ENCODE measurements around the gene CREB1. TPM values are rescaled to one million over a fixed set of nuclear protein-coding genes. Genes with fewer than 3 reads are reported as not detected.

The CREB1 gene
- total and polyA plus RNA-seq, 10 of the 15 experiments (the other 5 are each of a cell fraction or from before 2014, with no cell fraction given): 13.4 to 76.9 (median 39.5) TPM

DNA sequence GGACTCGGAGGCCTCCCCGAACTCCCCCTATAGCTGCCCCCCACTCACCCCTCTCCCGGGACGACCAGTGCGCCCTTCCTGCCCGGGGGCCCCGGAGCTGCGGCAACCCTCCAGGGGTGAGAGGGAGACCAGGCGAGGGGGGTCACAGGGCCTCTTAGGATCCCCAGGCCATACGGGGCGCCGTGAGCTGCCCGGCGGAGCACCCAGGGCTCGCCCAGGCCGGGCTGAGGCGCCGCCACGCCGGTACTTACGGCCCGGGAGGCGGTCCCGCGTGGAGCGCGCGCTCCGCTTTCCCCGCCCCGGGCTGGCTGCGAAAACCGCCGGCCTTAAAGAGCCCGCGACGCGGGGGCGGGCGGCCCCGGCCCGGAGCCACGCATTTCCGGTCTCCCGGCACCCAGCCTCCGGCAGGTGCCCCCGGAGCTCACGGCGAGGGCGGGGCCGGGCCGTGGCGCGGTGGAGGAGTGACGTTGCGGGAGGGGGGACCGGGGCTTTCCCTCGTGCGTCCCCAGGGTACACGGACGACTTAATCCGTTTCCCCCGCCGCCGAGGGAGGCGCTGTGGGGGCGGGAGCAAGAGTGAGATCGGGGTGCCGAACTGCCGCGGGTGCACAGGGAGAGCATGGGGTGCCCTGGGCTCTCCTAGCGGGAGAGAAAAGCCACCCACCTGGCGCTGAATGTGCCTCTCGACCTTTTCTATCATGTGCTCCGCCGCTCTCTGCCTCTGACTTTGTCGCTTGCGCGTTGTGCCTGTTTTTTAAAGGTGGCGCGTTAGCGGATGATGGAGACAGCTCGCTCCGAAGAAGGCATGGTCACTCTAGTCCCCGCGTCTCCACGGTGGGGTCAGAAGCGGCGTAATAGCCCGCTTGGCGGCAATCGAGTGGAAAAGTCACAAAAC lies 95.5 kb downstream of the CREB1 start, which contains the start of gene METTL21A (continued):
- TF ChIP-seq, protein P1, sequence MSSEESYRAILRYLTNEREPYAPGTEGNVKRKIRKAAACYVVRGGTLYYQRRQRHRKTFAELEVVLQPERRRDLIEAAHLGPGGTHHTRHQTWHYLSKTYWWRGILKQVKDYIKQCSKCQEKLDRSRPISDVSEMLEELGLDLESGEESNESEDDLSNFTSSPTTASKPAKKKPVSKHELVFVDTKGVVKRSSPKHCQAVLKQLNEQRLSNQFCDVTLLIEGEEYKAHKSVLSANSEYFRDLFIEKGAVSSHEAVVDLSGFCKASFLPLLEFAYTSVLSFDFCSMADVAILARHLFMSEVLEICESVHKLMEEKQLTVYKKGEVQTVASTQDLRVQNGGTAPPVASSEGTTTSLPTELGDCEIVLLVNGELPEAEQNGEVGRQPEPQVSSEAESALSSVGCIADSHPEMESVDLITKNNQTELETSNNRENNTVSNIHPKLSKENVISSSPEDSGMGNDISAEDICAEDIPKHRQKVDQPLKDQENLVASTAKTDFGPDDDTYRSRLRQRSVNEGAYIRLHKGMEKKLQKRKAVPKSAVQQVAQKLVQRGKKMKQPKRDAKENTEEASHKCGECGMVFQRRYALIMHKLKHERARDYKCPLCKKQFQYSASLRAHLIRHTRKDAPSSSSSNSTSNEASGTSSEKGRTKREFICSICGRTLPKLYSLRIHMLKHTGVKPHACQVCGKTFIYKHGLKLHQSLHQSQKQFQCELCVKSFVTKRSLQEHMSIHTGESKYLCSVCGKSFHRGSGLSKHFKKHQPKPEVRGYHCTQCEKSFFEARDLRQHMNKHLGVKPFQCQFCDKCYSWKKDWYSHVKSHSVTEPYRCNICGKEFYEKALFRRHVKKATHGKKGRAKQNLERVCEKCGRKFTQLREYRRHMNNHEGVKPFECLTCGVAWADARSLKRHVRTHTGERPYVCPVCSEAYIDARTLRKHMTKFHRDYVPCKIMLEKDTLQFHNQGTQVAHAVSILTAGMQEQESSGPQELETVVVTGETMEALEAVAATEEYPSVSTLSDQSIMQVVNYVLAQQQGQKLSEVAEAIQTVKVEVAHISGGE (CRISPR knock-in tag; IDR thresholded peaks at IDR 0.05): no peak
- TF ChIP-seq, protein P2, sequence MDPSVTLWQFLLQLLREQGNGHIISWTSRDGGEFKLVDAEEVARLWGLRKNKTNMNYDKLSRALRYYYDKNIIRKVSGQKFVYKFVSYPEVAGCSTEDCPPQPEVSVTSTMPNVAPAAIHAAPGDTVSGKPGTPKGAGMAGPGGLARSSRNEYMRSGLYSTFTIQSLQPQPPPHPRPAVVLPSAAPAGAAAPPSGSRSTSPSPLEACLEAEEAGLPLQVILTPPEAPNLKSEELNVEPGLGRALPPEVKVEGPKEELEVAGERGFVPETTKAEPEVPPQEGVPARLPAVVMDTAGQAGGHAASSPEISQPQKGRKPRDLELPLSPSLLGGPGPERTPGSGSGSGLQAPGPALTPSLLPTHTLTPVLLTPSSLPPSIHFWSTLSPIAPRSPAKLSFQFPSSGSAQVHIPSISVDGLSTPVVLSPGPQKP (IDR thresholded peaks at IDR 0.05; ENCODE audit: low read depth, low read length): peak; percentile 66; the same call in 1 of the 2 replicates
- TF ChIP-seq, protein P3, sequence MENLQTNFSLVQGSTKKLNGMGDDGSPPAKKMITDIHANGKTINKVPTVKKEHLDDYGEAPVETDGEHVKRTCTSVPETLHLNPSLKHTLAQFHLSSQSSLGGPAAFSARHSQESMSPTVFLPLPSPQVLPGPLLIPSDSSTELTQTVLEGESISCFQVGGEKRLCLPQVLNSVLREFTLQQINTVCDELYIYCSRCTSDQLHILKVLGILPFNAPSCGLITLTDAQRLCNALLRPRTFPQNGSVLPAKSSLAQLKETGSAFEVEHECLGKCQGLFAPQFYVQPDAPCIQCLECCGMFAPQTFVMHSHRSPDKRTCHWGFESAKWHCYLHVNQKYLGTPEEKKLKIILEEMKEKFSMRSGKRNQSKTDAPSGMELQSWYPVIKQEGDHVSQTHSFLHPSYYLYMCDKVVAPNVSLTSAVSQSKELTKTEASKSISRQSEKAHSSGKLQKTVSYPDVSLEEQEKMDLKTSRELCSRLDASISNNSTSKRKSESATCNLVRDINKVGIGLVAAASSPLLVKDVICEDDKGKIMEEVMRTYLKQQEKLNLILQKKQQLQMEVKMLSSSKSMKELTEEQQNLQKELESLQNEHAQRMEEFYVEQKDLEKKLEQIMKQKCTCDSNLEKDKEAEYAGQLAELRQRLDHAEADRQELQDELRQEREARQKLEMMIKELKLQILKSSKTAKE (IDR thresholded peaks at IDR 0.05; ENCODE audit: low read depth, poor library complexity, severe bottlenecking): peak; percentile 47
- TF ChIP-seq NR2C2 (IDR thresholded peaks at IDR 0.05; ENCODE audit: borderline replicate concordance, control insufficient read depth, insufficient read length, low read depth): no peak
- 0 out of 2 replicates have a peak, but pooled peaks have one; percentile 20 for TF ChIP-seq CHD1 (IDR thresholded peaks at IDR 0.05; ENCODE audit: low read depth, low read length)
- TF ChIP-seq, protein P4, sequence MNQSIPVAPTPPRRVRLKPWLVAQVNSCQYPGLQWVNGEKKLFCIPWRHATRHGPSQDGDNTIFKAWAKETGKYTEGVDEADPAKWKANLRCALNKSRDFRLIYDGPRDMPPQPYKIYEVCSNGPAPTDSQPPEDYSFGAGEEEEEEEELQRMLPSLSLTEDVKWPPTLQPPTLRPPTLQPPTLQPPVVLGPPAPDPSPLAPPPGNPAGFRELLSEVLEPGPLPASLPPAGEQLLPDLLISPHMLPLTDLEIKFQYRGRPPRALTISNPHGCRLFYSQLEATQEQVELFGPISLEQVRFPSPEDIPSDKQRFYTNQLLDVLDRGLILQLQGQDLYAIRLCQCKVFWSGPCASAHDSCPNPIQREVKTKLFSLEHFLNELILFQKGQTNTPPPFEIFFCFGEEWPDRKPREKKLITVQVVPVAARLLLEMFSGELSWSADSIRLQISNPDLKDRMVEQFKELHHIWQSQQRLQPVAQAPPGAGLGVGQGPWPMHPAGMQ (IDR thresholded peaks at IDR 0.05; ENCODE audit: borderline replicate concordance): no peak
- TF ChIP-seq, protein P5, sequence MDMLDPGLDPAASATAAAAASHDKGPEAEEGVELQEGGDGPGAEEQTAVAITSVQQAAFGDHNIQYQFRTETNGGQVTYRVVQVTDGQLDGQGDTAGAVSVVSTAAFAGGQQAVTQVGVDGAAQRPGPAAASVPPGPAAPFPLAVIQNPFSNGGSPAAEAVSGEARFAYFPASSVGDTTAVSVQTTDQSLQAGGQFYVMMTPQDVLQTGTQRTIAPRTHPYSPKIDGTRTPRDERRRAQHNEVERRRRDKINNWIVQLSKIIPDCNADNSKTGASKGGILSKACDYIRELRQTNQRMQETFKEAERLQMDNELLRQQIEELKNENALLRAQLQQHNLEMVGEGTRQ (IDR thresholded peaks at IDR 0.05; ENCODE audit: borderline replicate concordance, low read depth, low read length): no peak
- TF ChIP-seq SRF (IDR thresholded peaks at IDR 0.05; ENCODE audit: low read depth in 2 of 2, low read length in 2 of 2): 0 out of 4 replicates have a peak, but pooled peaks of 1 of the 2 experiments have one; percentile 48
- no peak for TF ChIP-seq WRNIP1 (IDR thresholded peaks at IDR 0.05; ENCODE audit: borderline replicate concordance, low read depth, low read length)
- TF ChIP-seq RB1 (IDR thresholded peaks at IDR 0.05; ENCODE audit: borderline replicate concordance): peak; percentile 92; the same call in 1 of the 2 replicates
- TF ChIP-seq, protein P6, sequence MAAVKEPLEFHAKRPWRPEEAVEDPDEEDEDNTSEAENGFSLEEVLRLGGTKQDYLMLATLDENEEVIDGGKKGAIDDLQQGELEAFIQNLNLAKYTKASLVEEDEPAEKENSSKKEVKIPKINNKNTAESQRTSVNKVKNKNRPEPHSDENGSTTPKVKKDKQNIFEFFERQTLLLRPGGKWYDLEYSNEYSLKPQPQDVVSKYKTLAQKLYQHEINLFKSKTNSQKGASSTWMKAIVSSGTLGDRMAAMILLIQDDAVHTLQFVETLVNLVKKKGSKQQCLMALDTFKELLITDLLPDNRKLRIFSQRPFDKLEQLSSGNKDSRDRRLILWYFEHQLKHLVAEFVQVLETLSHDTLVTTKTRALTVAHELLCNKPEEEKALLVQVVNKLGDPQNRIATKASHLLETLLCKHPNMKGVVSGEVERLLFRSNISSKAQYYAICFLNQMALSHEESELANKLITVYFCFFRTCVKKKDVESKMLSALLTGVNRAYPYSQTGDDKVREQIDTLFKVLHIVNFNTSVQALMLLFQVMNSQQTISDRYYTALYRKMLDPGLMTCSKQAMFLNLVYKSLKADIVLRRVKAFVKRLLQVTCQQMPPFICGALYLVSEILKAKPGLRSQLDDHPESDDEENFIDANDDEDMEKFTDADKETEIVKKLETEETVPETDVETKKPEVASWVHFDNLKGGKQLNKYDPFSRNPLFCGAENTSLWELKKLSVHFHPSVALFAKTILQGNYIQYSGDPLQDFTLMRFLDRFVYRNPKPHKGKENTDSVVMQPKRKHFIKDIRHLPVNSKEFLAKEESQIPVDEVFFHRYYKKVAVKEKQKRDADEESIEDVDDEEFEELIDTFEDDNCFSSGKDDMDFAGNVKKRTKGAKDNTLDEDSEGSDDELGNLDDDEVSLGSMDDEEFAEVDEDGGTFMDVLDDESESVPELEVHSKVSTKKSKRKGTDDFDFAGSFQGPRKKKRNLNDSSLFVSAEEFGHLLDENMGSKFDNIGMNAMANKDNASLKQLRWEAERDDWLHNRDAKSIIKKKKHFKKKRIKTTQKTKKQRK (IDR thresholded peaks at IDR 0.05; ENCODE audit: low read depth, low read length): no peak
